Ramos (cell line): ENCODE results near the gene NEU1.
"Not testable (repeated sequence)": the region's sequence is repeated elsewhere in the genome, so short reads cannot be mapped to it uniquely, and the experiment has no call there.

Experiments used
- in situ Hi-C: fragments of 300-500 bp; cut with MboI; formaldehyde crosslinking; loops from one replicate; pipeline ENCODE4 v1.14.3; 2022; ENCODE audit warnings: low sequenced_read_pairs; ENCODE audit not compliant: unreplicated experiment

The NEU1 gene

GRCh38 chr6:31862344-31863235 is at the start of gene NEU1:
TSS of gene NEU1 (minus strand) at chr6:31862821. CDS start at chr6:31862776, 45 bp downstream.
- in situ Hi-C loops: no loop called here

GRCh38 chr6:31911826-31912585 is 49.4 kb upstream of the NEU1 start:
- in situ Hi-C loops: no loop called here

GRCh38 chr6:31909298-31909697 is 46.7 kb upstream of the NEU1 start:
- in situ Hi-C loops: not testable (repeated sequence)

GRCh38 chr6:31908791-31909190 is 46.2 kb upstream of the NEU1 start:
- in situ Hi-C loops: no loop called here

- in situ Hi-C loops: not testable (repeated sequence)
Measured at GRCh38 chr6:31908255-31908654, 45.6 kb upstream of the NEU1 start.

GRCh38 chr6:31907158-31907813 is 44.7 kb upstream of the NEU1 start:
- in situ Hi-C loops: no loop called here

GRCh38 chr6:31906727-31907126 is 44.1 kb upstream of the NEU1 start:
- in situ Hi-C loops: not testable (repeated sequence)

GRCh38 chr6:31906122-31906521 is 43.5 kb upstream of the NEU1 start:
- in situ Hi-C loops: no loop called here

GRCh38 chr6:31905041-31905440 is 42.4 kb upstream of the NEU1 start:
- in situ Hi-C loops: no loop called here

- in situ Hi-C loops: no loop called here
Measured at GRCh38 chr6:31903957-31904356, 41.3 kb upstream of the NEU1 start.

GRCh38 chr6:31901953-31902643 is 39.5 kb upstream of the NEU1 start, which contains the start of gene ZBTB12:
TSS of gene ZBTB12 (minus strand) at chr6:31902086. CDS start at chr6:31901305, 781 bp downstream.
- in situ Hi-C loops: no loop called here

- in situ Hi-C loops: no loop called here
Measured at GRCh38 chr6:31901415-31901952, 38.9 kb upstream of the NEU1 start.

- in situ Hi-C loops: no loop called here
Measured at GRCh38 chr6:31900917-31901414, 38.3 kb upstream of the NEU1 start.

- in situ Hi-C loops: no loop called here
Measured at GRCh38 chr6:31899882-31900722, 37.5 kb upstream of the NEU1 start.

GRCh38 chr6:31899215-31899614 is 36.6 kb upstream of the NEU1 start:
- in situ Hi-C loops: no loop called here

- in situ Hi-C loops: no loop called here
Measured at GRCh38 chr6:31898383-31899011, 35.9 kb upstream of the NEU1 start.

- in situ Hi-C loops: no loop called here
Measured at GRCh38 chr6:31897612-31898382, 35.2 kb upstream of the NEU1 start, which contains the start of gene EHMT2. TSS of gene EHMT2 (minus strand) at chr6:31897698. CDS start at chr6:31897677, 21 bp downstream.
